Osteoblast (primary cell): ENCODE results near the gene ZNF562. TPM values are rescaled to one million over a fixed set of nuclear protein-coding genes. Genes with fewer than 3 reads are reported as not detected.

Experiments
- DNase-seq: peaks from one replicate; pipeline ENCODE4 v3.0.0; 2011; ENCODE audit warnings: low spot score, mixed read lengths; ENCODE audit not compliant: insufficient read length; ENCODE audit errors: missing footprints
- H2AFZ ChIP-seq: 2 replicates; pipeline ENCODE4 v1.6.0; 2011; ENCODE audit warnings: mild to moderate bottlenecking, low read length
- H3K27ac ChIP-seq: 2 replicates; pipeline ENCODE4 v1.5.1; 2011; ENCODE audit warnings: mild to moderate bottlenecking, low read depth, low read length, moderate library complexity
- H3K27me3 ChIP-seq: 2 replicates; pipeline ENCODE4 v1.6.0; 2012; ENCODE audit warnings: mild to moderate bottlenecking, control low read depth, inconsistent platforms, low read length, moderate library complexity; ENCODE audit not compliant: insufficient read depth
- H3K36me3 ChIP-seq: 2 replicates; pipeline ENCODE4 v1.5.1; 2011; ENCODE audit warnings: mild to moderate bottlenecking, low read length, control low read depth, moderate library complexity; ENCODE audit not compliant: insufficient read depth
- H3K4me1 ChIP-seq: 2 replicates; pipeline ENCODE4 v1.5.1; 2011; ENCODE audit warnings: mild to moderate bottlenecking, low read length, control low read depth, moderate library complexity; ENCODE audit not compliant: insufficient read depth
- H3K4me2 ChIP-seq: 2 replicates; pipeline ENCODE4 v1.6.0; 2011; ENCODE audit warnings: mild to moderate bottlenecking, low read length; ENCODE audit not compliant: insufficient read depth
- H3K4me3 ChIP-seq: fragments of 200-600 bp; sonication (generic); 3 replicates; pipeline ENCODE4 v1.5.1; 2012; ENCODE audit warnings: mild to moderate bottlenecking, low read length, inconsistent platforms; ENCODE audit not compliant: insufficient read depth
- H3K79me2 ChIP-seq: 2 replicates; pipeline ENCODE4 v1.6.0; 2012; ENCODE audit warnings: mild to moderate bottlenecking, low read length, control low read depth, inconsistent platforms; ENCODE audit not compliant: insufficient read depth
- H3K9me3 ChIP-seq: 2 replicates; pipeline ENCODE4 v1.5.1; 2011; ENCODE audit warnings: low read depth, low read length, control low read depth
- H4K20me1 ChIP-seq: 2 replicates; pipeline ENCODE4 v1.6.0; 2012; ENCODE audit warnings: mild to moderate bottlenecking, low read length, control low read depth; ENCODE audit not compliant: insufficient read depth
- total RNA-seq: library from RNA; depleted of rRNA; stranded (reverse); fragments of >200 nt; gene quantifications from 2 replicates; pipeline ENCODE4 v1.2.3, GENCODE V29; 2012
- TF ChIP-seq, protein P1 (sequence below): IDR thresholded peaks from 2 replicates; pipeline ENCODE4 v1.5.1; 2011; ENCODE audit warnings: mild to moderate bottlenecking, low read depth, low read length, moderate library complexity; ENCODE audit errors: extremely low read depth

ZNF562 gene
- total RNA-seq, 1 donor = 33.3 TPM

DNA sequence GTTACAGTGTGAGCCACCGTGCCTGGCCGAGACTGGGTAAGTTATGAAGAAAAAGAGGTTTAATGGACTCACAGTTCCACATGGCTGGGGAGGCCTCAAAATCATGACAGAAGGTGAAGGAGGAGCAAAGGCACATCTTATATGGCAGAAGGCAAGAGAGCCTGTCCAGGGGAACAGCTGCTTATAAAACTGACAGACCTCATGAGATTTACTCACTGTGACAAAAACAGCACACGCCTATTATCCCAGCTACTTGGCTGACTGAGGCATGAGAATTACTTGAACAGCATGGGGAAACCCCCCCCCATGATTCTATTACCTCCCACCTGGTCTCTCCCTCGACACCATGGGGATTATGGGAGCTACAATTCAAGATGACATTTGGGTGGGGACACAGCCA, 30.4 kb downstream of the ZNF562 start:
- Histone ChIP-seq H3K79me2 (peaks cover 10% of the 10 kb centered on the region), H3K36me3 (peaks cover 11% of the 10 kb centered on the region), H3K27ac (no peak overlapping the region), H3K9me3 (no peaks in the 10 kb centered on the region), H3K4me3 (no peak overlapping the region), H3K4me1 (no peaks in the 10 kb centered on the region), H3K4me2 (no peak overlapping the region), H4K20me1 (no peaks in the 10 kb centered on the region), H2AFZ (no peak overlapping the region), H3K27me3 (no peaks in the 10 kb centered on the region)
- TF ChIP-seq, protein P1, sequence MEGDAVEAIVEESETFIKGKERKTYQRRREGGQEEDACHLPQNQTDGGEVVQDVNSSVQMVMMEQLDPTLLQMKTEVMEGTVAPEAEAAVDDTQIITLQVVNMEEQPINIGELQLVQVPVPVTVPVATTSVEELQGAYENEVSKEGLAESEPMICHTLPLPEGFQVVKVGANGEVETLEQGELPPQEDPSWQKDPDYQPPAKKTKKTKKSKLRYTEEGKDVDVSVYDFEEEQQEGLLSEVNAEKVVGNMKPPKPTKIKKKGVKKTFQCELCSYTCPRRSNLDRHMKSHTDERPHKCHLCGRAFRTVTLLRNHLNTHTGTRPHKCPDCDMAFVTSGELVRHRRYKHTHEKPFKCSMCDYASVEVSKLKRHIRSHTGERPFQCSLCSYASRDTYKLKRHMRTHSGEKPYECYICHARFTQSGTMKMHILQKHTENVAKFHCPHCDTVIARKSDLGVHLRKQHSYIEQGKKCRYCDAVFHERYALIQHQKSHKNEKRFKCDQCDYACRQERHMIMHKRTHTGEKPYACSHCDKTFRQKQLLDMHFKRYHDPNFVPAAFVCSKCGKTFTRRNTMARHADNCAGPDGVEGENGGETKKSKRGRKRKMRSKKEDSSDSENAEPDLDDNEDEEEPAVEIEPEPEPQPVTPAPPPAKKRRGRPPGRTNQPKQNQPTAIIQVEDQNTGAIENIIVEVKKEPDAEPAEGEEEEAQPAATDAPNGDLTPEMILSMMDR = no peak
- no peak for DNase-seq

DNA sequence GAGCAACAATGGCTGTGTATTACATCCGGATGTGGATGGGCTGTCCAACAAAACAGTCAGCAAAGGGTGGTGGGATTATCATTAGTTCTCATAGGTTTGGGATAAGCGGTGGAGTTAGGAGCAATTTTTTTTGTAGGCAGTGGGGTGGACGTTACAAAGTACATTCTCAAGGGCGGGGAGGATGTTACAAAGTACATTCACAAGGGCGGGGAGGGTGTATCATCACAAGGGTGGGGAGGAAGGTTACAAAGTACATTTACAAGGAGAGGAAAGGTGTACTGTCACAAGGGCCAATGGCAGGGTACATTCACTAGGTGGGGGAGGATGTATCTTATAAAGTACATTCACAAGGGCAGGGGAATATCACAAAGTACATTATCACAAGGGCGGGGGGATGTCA, 33.1 kb downstream of the ZNF562 start:
- H3K27me3 ChIP-seq = no peaks in the 10 kb centered on the region
- H3K4me1 ChIP-seq = no peaks in the 10 kb centered on the region
- H3K4me2 ChIP-seq = no peak overlapping the region
- TF ChIP-seq, protein P1 = no peak
- no peaks in the 10 kb centered on the region for H3K79me2 ChIP-seq
- DNase-seq = no peak
- peaks cover 5% of the 10 kb centered on the region for H3K36me3 ChIP-seq
- no peak overlapping the region for H3K27ac ChIP-seq
- no peaks in the 10 kb centered on the region for H4K20me1 ChIP-seq
- H3K4me3 ChIP-seq = no peak overlapping the region
- no peaks in the 10 kb centered on the region for H3K9me3 ChIP-seq
- no peak overlapping the region for H2AFZ ChIP-seq

DNA sequence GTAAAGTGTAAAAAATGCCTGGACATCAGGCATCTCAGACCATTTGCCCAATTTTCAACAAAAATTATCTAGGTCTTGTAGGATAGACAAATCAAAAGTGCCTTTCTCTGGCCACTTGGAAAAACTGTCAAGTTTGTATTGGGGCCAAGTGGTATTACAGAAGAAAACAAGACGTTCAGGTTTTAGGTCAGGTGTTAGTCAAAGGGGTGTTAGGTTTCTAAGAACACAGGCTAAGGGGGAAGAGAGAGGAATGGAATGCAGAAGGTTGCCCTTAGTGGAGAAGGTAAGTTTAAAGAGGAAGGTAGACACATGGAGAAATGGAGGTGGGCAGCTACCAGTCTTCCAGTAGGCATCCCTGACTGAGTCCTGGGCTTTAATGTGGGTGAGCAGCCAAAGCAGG, 33.9 kb downstream of the ZNF562 start:
- H4K20me1 ChIP-seq = no peaks in the 10 kb centered on the region
- H2AFZ ChIP-seq = no peak overlapping the region
- H3K27ac ChIP-seq = no peak overlapping the region
- no peak overlapping the region for H3K4me2 ChIP-seq
- no peak overlapping the region for H3K4me3 ChIP-seq
- H3K79me2 ChIP-seq = no peaks in the 10 kb centered on the region
- H3K36me3 ChIP-seq = peaks cover 6% of the 10 kb centered on the region
- no peaks in the 10 kb centered on the region for H3K27me3 ChIP-seq
- DNase-seq = no peak
- H3K9me3 ChIP-seq = no peaks in the 10 kb centered on the region
- TF ChIP-seq, protein P1 = no peak
- no peaks in the 10 kb centered on the region for H3K4me1 ChIP-seq

DNA sequence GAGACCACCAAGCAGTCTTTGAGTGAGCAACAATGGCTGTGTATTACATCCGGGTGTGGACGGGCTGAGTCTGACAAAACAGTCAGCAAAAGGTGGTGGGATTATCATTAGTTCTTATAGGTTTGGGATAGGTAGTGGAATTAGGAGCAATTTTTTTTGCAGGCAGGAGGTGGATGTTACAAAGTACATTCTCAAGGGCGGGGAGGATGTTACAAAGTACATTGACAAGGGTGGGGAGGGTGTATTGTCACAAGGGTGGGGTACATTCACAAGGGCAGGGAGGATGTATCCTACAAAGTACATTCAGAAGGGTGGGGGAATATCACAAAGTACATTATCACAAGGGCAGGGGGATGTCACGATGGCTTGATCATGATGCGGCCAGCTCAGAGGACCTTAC, 38.9 kb downstream of the ZNF562 start:
- H3K79me2 ChIP-seq = no peaks in the 10 kb centered on the region
- H3K9me3 ChIP-seq = no peaks in the 10 kb centered on the region
- TF ChIP-seq, protein P1 = no peak
- H3K4me1 ChIP-seq = no peaks in the 10 kb centered on the region
- DNase-seq = no peak
- peaks cover 23% of the 10 kb centered on the region for H3K36me3 ChIP-seq
- H3K27ac ChIP-seq = no peak overlapping the region
- H3K4me2 ChIP-seq = no peak overlapping the region
- no peaks in the 10 kb centered on the region for H3K27me3 ChIP-seq
- no peak overlapping the region for H3K4me3 ChIP-seq
- no peaks in the 10 kb centered on the region for H4K20me1 ChIP-seq
- no peak overlapping the region for H2AFZ ChIP-seq
